ENCODE measurements around the gene AWAT1.

DNA sequence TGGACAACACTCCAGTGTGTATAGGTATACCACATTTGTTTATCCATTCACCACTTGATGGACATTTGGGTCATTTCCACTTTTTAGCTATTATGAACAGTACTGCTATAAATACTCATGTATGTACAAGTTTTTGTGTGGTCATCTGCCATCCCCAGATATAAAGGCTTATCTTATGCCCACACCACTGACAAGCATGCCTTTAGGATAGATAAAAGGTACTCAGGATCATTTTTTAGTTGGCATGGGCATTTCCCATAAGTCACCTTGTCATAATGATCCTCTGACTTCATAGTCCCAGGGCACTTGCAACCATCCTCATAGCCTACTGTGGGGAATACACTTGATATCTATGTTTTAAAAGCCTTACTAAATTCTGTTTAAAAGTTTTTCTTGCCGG, 6.3 kb downstream of the AWAT1 start:
- TF ChIP-seq, protein P1, sequence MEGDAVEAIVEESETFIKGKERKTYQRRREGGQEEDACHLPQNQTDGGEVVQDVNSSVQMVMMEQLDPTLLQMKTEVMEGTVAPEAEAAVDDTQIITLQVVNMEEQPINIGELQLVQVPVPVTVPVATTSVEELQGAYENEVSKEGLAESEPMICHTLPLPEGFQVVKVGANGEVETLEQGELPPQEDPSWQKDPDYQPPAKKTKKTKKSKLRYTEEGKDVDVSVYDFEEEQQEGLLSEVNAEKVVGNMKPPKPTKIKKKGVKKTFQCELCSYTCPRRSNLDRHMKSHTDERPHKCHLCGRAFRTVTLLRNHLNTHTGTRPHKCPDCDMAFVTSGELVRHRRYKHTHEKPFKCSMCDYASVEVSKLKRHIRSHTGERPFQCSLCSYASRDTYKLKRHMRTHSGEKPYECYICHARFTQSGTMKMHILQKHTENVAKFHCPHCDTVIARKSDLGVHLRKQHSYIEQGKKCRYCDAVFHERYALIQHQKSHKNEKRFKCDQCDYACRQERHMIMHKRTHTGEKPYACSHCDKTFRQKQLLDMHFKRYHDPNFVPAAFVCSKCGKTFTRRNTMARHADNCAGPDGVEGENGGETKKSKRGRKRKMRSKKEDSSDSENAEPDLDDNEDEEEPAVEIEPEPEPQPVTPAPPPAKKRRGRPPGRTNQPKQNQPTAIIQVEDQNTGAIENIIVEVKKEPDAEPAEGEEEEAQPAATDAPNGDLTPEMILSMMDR (IDR thresholded peaks at IDR 0.05), result no peak
- TF ChIP-seq POLR2A (IDR thresholded peaks at IDR 0.05), result no peak

Measured in thyroid gland (tissue), 4 donors.